ENCODE measurements around the gene PROM1. TPM values are rescaled to one million over a fixed set of nuclear protein-coding genes. Genes with fewer than 3 reads are reported as not detected.

Gene PROM1
- total and polyA plus RNA-seq, 8 donors = 3.5 to 124 (median 12.3) TPM

DNA sequence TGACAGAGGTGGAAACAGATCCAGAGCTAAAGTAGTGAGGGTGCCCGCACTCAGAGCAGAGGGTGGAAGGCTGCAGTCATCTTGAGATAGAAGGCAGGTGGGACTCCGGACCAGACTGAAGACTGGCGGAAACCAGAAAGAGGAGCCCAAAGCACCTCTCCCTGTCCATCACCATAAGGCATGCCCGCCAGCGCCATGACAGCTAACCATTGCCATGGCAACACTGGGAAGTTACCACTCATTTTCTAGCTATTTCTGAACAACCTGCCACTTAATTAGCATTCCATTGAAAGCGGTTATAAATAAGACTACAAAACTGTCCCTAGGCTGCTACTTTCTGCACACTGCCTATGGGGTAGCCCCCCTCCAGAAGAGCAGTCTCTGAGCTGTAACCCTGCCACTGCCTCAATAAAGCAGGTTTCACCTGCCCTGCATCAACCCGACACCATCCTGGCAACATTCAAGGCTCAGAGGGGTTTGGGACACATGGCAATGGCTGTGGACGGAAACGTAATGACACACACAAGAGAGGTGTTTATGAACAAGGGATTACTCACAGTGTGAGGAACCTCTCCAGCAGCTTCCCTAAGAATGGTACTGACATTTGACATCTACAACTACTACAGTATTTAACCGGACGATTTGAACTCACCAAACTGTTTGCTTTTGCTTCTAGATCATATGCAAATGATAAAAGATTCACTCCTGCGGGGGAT is 93.1 kb downstream of the PROM1 start:
- TF ChIP-seq, protein P1, sequence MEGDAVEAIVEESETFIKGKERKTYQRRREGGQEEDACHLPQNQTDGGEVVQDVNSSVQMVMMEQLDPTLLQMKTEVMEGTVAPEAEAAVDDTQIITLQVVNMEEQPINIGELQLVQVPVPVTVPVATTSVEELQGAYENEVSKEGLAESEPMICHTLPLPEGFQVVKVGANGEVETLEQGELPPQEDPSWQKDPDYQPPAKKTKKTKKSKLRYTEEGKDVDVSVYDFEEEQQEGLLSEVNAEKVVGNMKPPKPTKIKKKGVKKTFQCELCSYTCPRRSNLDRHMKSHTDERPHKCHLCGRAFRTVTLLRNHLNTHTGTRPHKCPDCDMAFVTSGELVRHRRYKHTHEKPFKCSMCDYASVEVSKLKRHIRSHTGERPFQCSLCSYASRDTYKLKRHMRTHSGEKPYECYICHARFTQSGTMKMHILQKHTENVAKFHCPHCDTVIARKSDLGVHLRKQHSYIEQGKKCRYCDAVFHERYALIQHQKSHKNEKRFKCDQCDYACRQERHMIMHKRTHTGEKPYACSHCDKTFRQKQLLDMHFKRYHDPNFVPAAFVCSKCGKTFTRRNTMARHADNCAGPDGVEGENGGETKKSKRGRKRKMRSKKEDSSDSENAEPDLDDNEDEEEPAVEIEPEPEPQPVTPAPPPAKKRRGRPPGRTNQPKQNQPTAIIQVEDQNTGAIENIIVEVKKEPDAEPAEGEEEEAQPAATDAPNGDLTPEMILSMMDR (IDR thresholded peaks at IDR 0.05) = no peak
- TF ChIP-seq POLR2AphosphoS5 (IDR thresholded peaks at IDR 0.05) (no peak), EP300 (IDR thresholded peaks at IDR 0.05) (no peak), POLR2A (IDR thresholded peaks at IDR 0.05) (no peak)
- intact Hi-C loops (cut with DNase I; ENCODE audit: low total_unique reads) = no loop called here
- Histone ChIP-seq H3K4me3 (no peak overlapping the region), H3K4me1 (peaks cover 0 to 9% (median 3%) of the 10 kb centered on the region in 4 donors), H3K36me3 (peaks cover 0 to 37% (median 6%) of the 10 kb centered on the region in 4 donors), H3K27ac (no peak overlapping the region), H3K9me3 (no peaks in the 10 kb centered on the region), H3K27me3 (no peaks in the 10 kb centered on the region)
- no peak for DNase-seq
- WGBS, 5 donors = 80 to 85% (median 82%) methylated on average over 12 of the region's 12 CpGs

DNA sequence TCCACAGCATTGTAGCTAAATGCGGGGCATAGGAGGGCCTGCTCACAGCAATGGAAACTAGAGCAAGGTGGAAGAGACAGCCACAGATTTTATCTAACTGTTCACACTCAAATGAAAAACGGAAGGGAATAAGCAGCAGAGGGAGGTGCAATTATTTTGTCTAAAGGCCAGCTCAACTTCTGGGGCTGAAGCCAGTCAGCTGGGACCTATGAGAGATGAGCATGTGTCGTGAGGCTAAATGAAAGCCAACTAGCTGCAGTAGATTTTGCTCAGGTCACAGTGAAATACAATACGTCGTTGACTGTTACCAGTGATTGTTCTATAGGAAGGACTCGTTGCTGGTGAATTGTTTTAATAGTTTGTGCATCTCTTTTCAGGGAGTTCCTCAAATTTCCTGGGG is 94.4 kb downstream of the PROM1 start:
- Histone ChIP-seq H3K27ac (no peak overlapping the region), H3K4me1 (peaks cover 0 to 9% (median 3%) of the 10 kb centered on the region in 4 donors), H3K4me3 (no peak overlapping the region), H3K36me3 (peaks cover 0 to 43% (median 6%) of the 10 kb centered on the region in 4 donors), H3K9me3 (no peaks in the 10 kb centered on the region), H3K27me3 (no peaks in the 10 kb centered on the region)
- DNase-seq = no peak
- 60 to 81% (median 75%) methylated on average over 6 of the region's 6 CpGs for WGBS, 5 donors
- intact Hi-C loops (cut with DNase I; ENCODE audit: low total_unique reads) = no loop called here
- no peak for TF ChIP-seq POLR2AphosphoS5 (IDR thresholded peaks at IDR 0.05)
- no peak for TF ChIP-seq EP300 (IDR thresholded peaks at IDR 0.05)
- no peak for TF ChIP-seq POLR2A (IDR thresholded peaks at IDR 0.05)

DNA sequence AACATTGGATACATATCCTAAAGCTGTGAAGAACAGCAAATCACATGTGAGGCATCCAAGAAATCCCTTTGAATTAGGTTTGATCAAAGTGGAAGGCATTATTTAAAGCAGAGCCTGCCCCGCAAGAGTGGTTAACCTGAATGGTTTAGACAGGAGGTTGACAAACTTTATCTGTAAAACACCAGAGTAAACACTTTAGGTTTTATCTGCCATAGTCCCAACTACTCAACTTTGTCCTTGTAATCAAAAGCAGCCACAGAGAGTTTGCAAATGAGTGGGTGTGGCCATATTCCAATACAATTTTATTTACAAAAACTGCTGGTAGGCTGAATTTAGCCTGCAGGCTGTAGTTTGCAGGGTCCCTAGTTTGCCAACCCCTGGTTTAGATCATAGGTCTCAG is 95.6 kb downstream of the PROM1 start:
- TF ChIP-seq, protein P1 (IDR thresholded peaks at IDR 0.05) = no peak
- no peak for TF ChIP-seq EP300 (IDR thresholded peaks at IDR 0.05)
- TF ChIP-seq POLR2AphosphoS5 (IDR thresholded peaks at IDR 0.05) = no peak
- TF ChIP-seq POLR2A (IDR thresholded peaks at IDR 0.05) = no peak
- no peak overlapping the region for H3K27ac ChIP-seq
- intact Hi-C loops (cut with DNase I; ENCODE audit: low total_unique reads) = no loop called here
- no peaks in the 10 kb centered on the region for H3K27me3 ChIP-seq
- no peaks in the 10 kb centered on the region for H3K9me3 ChIP-seq
- DNase-seq = peak in 1 of 2 donors; percentile 43
- peaks cover 0 to 9% (median 3%) of the 10 kb centered on the region in 4 donors for H3K4me1 ChIP-seq
- 12 to 39% (median 24%) methylated on average over 1 of the region's 1 CpG for WGBS, 5 donors
- H3K4me3 ChIP-seq = no peak overlapping the region
- peaks cover 0 to 45% (median 8%) of the 10 kb centered on the region in 4 donors for H3K36me3 ChIP-seq

DNA sequence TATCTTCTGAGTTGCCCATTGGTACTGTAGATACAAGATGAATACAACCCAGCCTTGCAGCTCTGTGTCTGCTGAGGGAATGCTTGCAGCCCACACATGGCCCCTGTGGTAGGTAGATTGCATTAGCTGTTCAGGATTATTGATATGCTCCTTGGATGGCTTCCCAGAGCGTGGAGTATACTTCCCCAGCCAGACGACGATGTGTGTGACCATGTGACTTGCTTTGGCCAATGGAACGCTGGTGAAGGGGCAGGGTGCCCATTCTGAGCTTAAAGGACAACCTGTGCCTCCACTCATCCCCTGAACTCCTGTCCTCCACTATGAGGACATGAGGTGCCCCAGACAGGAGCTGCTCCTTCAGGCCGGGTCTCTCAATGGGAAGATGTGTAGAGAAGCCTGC is 96.9 kb downstream of the PROM1 start:
- H3K36me3 ChIP-seq = peaks cover 0 to 45% (median 8%) of the 10 kb centered on the region in 4 donors
- no peaks in the 10 kb centered on the region for H3K9me3 ChIP-seq
- no peak overlapping the region for H3K27ac ChIP-seq
- no peak overlapping the region for H3K4me3 ChIP-seq
- DNase-seq = peak in 1 of 2 donors; percentile 22
- no peaks in the 10 kb centered on the region for H3K27me3 ChIP-seq
- WGBS, 5 donors = 45 to 59% (median 49%) methylated on average over 5 of the region's 5 CpGs
- intact Hi-C loops (cut with DNase I; ENCODE audit: low total_unique reads) = no loop called here
- peaks cover 0 to 6% (median under 1%) of the 10 kb centered on the region in 4 donors for H3K4me1 ChIP-seq
- no peak for TF ChIP-seq EP300 (IDR thresholded peaks at IDR 0.05)
- TF ChIP-seq, protein P1 (IDR thresholded peaks at IDR 0.05) = no peak
- no peak for TF ChIP-seq POLR2A (IDR thresholded peaks at IDR 0.05)
- TF ChIP-seq POLR2AphosphoS5 (IDR thresholded peaks at IDR 0.05) = no peak

DNA sequence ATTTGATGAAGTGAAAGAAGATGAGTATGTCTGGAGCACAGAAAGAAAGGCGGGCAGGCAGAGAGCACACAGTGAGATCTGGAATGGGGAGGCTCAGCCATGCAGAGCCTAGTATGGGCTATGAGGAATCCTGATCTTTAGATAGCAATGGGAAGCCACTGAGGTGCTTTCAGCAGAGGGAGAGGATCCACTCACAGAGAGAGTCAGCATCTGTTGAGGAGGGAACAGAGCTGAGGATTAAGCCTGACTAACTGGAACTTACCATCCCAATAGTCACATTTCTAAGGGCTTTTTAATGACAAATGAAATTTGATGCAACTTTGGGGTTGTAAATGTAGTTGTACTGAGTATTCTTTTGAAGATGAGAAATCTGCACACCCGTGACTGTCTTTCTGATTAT is 100.2 kb downstream of the PROM1 start:
- peaks cover 0 to 6% (median 0%) of the 10 kb centered on the region in 4 donors for H3K4me1 ChIP-seq
- no peak overlapping the region for H3K4me3 ChIP-seq
- peaks cover 0 to 8% (median 0%) of the 10 kb centered on the region in 3 donors for H3K27me3 ChIP-seq
- H3K9me3 ChIP-seq = no peaks in the 10 kb centered on the region
- H3K36me3 ChIP-seq = peaks cover 0 to 38% (median 10%) of the 10 kb centered on the region in 4 donors
- intact Hi-C loops (cut with DNase I; ENCODE audit: low total_unique reads) = no loop called here
- H3K27ac ChIP-seq = no peak overlapping the region
- 85 to 96% (median 89%) methylated on average over 2 of the region's 2 CpGs for WGBS, 5 donors
- TF ChIP-seq EP300 (IDR thresholded peaks at IDR 0.05) = no peak
- no peak for TF ChIP-seq POLR2AphosphoS5 (IDR thresholded peaks at IDR 0.05)
- no peak for TF ChIP-seq POLR2A (IDR thresholded peaks at IDR 0.05)
- TF ChIP-seq, protein P1 (IDR thresholded peaks at IDR 0.05) = no peak
- no peak for DNase-seq
